GM18909 (cell line): ENCODE measurements around the gene APOM.

ENCODE experiments used
- ATAC-seq: cut with Tn5 transposase; IDR thresholded peaks from one replicate; pipeline ENCODE4 v1.9.1; 2021; ENCODE audit warnings: mild to moderate bottlenecking; ENCODE audit not compliant: unreplicated experiment, poor library complexity

The APOM gene

GRCh38 chr6:31701666-31702404 is 46.1 kb downstream of the APOM start:
- no peak for ATAC-seq

- ATAC-seq = no peak
Measured at GRCh38 chr6:31702405-31702818, 46.7 kb downstream of the APOM start.

DNA sequence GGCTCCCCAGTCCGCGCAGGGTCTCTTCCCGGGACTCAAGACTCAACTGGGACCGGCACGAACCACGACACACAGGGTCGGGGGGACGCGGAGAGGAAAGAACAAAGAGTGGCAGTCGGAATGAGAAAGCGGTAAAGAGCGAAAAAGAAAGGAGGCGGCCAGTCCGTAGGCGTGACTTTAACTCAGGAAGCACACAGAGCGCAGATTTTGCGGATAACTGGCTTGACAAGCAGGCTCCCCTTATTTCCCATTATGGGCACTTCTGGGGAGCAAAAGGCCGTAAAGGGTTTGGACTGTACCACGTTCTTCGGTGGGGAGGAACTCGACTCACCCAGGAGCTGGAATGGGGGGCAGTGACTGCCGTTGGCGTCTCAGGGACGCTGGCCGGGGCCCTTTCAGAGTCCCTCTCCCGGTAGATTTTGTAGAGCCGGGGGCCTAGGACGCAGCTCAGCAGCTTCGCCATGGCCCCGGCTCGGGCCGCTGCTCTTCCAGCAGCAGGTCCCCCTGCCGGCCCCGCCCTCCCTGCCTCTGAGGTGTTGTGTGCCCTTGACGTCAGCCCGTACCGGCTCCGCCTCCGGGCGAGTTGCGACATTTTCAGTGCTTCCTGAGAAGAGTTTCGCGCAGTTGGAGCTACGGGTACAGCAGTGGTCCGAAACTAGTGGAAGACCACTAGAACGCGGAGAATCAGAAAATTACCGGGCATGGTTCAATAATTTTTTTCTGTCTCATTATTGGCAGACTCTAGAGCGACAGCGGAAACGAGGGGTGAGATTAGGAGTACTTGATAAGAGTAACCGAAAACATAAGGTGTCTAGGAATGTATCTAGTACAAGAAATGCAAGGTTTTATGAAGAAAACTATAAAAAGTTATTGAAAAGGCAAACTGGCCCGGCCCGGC is 47.4 kb downstream of the APOM start, which contains the start of gene ABHD16A:
Gene ABHD16A, minus strand, starts transcription at position 506 of the 898 bp plus-strand sequence. Its CDS starts 43 bp downstream, at position 463.
- ATAC-seq = peak; percentile 85

- no peak for ATAC-seq
Measured at GRCh38 chr6:31705931-31706330, 50.2 kb downstream of the APOM start.

GRCh38 chr6:31706599-31706998 is 50.9 kb downstream of the APOM start, which contains the start of gene LY6G6F:
Gene LY6G6F (plus strand): TSS chr6:31706866. CDS start chr6:31706907, 41 bp downstream.
- no peak for ATAC-seq

GRCh38 chr6:31707701-31708100 is 52.0 kb downstream of the APOM start:
- no peak for ATAC-seq
